Stimulated activated CD4-positive, alpha-beta T cell treated with anti-CD3 and anti-CD28 coated beads, TNF-alpha, amount 100 ng/mL, for 24 hours (primary cell): ENCODE data around the gene ADAMTS17.

ENCODE experiments used
- DNase-seq, 3 experiments: peaks; one replicate each; pipeline ENCODE4 v3.0.0-alpha.2; 2020; ENCODE audit warnings: low read depth in 3 of 3

ADAMTS17 gene

GRCh38 chr15:100224206-100225185, 117.3 kb downstream of the ADAMTS17 start:
- no peak for DNase-seq

- DNase-seq, result no peak
Observed at GRCh38 chr15:100222349-100222715, 119.4 kb downstream of the ADAMTS17 start.

GRCh38 chr15:100221471-100222348, 120.1 kb downstream of the ADAMTS17 start:
- DNase-seq, result no peak

GRCh38 chr15:100220058-100220768, 121.6 kb downstream of the ADAMTS17 start:
- DNase-seq, result no peak

GRCh38 chr15:100218434-100218833, 123.3 kb downstream of the ADAMTS17 start:
- no peak for DNase-seq

GRCh38 chr15:100216182-100216581, 125.6 kb downstream of the ADAMTS17 start:
- DNase-seq, result no peak

- no peak for DNase-seq
Observed at GRCh38 chr15:100215843-100216169, 126.0 kb downstream of the ADAMTS17 start.

- no peak for DNase-seq
Observed at GRCh38 chr15:100215031-100215842, 126.5 kb downstream of the ADAMTS17 start.

GRCh38 chr15:100211855-100212850, 129.6 kb downstream of the ADAMTS17 start:
- no peak for DNase-seq

GRCh38 chr15:100210338-100210737, 131.4 kb downstream of the ADAMTS17 start:
- no peak for DNase-seq

GRCh38 chr15:100208921-100209603, 132.7 kb downstream of the ADAMTS17 start:
- DNase-seq, result no peak

GRCh38 chr15:100207053-100207452, 134.7 kb downstream of the ADAMTS17 start:
- DNase-seq, result no peak

- no peak for DNase-seq
Observed at GRCh38 chr15:100206643-100207042, 135.1 kb downstream of the ADAMTS17 start.

GRCh38 chr15:100205549-100206295, 136.1 kb downstream of the ADAMTS17 start:
- DNase-seq, result no peak

- no peak for DNase-seq
Observed at GRCh38 chr15:100204771-100205170, 137.0 kb downstream of the ADAMTS17 start.

- no peak for DNase-seq
Observed at GRCh38 chr15:100204211-100204610, 137.6 kb downstream of the ADAMTS17 start.

GRCh38 chr15:100202309-100202960, 139.3 kb downstream of the ADAMTS17 start:
- no peak for DNase-seq
